ENCODE data around the gene KLRC2. TPM values are rescaled to one million over a fixed set of nuclear protein-coding genes. Genes with fewer than 3 reads are reported as not detected.
"Not testable (repeated sequence)": the region's sequence is repeated elsewhere in the genome, so short reads cannot be mapped to it uniquely, and the experiment has no call there.

Gene KLRC2
- total RNA-seq, 2 donors from 2014 or later = not detected

GRCh38 chr12:10422159-10422558 is 13.7 kb downstream of the KLRC2 start:
- not testable (repeated sequence) for H3K27me3 ChIP-seq; DNase-seq (ENCODE audit: low spot score); H3K4me1 ChIP-seq; H3K36me3 ChIP-seq; H3K4me3 ChIP-seq; H3K9me3 ChIP-seq; H3K27ac ChIP-seq

- not testable (repeated sequence) for H3K27me3 ChIP-seq; H3K4me1 ChIP-seq; H3K4me3 ChIP-seq; H3K27ac ChIP-seq; H3K9me3 ChIP-seq; H3K36me3 ChIP-seq; DNase-seq (ENCODE audit: low spot score)
Observed at GRCh38 chr12:10420334-10420733, 15.5 kb downstream of the KLRC2 start, which contains the start of gene KLRC3. KLRC3 (minus strand) TSS chr12:10420595; CDS start chr12:10420550, 45 bp downstream.

- Histone ChIP-seq H3K27ac (no peak within 1 kb of the TSS), H3K36me3 (no peaks in the 10 kb centered on the region), H3K4me1 (no peaks in the 10 kb centered on the region), H3K4me3 (no peak within 1 kb of the TSS), H3K9me3 (peaks cover 0 to 7% of the 10 kb centered on the region in 2 donors), H3K27me3 (no peaks in the 10 kb centered on the region)
- TF ChIP-seq CTCF (IDR thresholded peaks at IDR 0.05) = no peak
- DNase-seq (ENCODE audit: low spot score) = no peak
Observed at GRCh38 chr12:10409392-10409791, 26.4 kb downstream of the KLRC2 start, which contains the start of gene KLRC4. KLRC4 (minus strand) TSS chr12:10409757; CDS start chr12:10409575, 182 bp downstream.

GRCh38 chr12:10408842-10409241 is 27.0 kb downstream of the KLRC2 start:
- no peaks in the 10 kb centered on the region for H3K27me3 ChIP-seq
- H3K9me3 ChIP-seq = peaks cover 0 to 7% of the 10 kb centered on the region in 2 donors
- no peaks in the 10 kb centered on the region for H3K36me3 ChIP-seq
- H3K4me1 ChIP-seq = no peaks in the 10 kb centered on the region
- TF ChIP-seq CTCF (IDR thresholded peaks at IDR 0.05) = no peak
- DNase-seq (ENCODE audit: low spot score) = no peak
- H3K4me3 ChIP-seq = no peak overlapping the region
- H3K27ac ChIP-seq = no peak overlapping the region

GRCh38 chr12:10406725-10407124 is 29.1 kb downstream of the KLRC2 start:
- no peak overlapping the region for H3K27ac ChIP-seq
- no peak overlapping the region for H3K4me3 ChIP-seq
- TF ChIP-seq CTCF (IDR thresholded peaks at IDR 0.05) = no peak
- DNase-seq (ENCODE audit: low spot score) = no peak
- H3K4me1 ChIP-seq = no peaks in the 10 kb centered on the region
- H3K27me3 ChIP-seq = no peaks in the 10 kb centered on the region
- H3K9me3 ChIP-seq = peaks cover 0 to 7% of the 10 kb centered on the region in 2 donors
- H3K36me3 ChIP-seq = no peaks in the 10 kb centered on the region

- no peak for TF ChIP-seq CTCF (IDR thresholded peaks at IDR 0.05)
- H3K27me3 ChIP-seq = no peaks in the 10 kb centered on the region
- H3K4me1 ChIP-seq = no peaks in the 10 kb centered on the region
- no peak overlapping the region for H3K4me3 ChIP-seq
- H3K27ac ChIP-seq = no peak overlapping the region
- H3K36me3 ChIP-seq = no peaks in the 10 kb centered on the region
- H3K9me3 ChIP-seq = peaks cover 0 to 7% of the 10 kb centered on the region in 2 donors
- DNase-seq (ENCODE audit: low spot score) = no peak
Observed at GRCh38 chr12:10405294-10405693, 30.5 kb downstream of the KLRC2 start.

- no peaks in the 10 kb centered on the region for H3K4me1 ChIP-seq
- no peaks in the 10 kb centered on the region for H3K27me3 ChIP-seq
- no peak for DNase-seq (ENCODE audit: low spot score)
- H3K27ac ChIP-seq = no peak overlapping the region
- H3K9me3 ChIP-seq = peaks cover 0 to 7% of the 10 kb centered on the region in 2 donors
- no peaks in the 10 kb centered on the region for H3K36me3 ChIP-seq
- H3K4me3 ChIP-seq = no peak overlapping the region
- TF ChIP-seq CTCF (IDR thresholded peaks at IDR 0.05) = no peak
Observed at GRCh38 chr12:10404798-10405197, 31.0 kb downstream of the KLRC2 start.
